HG03196 (cell line): ENCODE data around the gene TTLL9.
A peak's percentile ranks its signal among the peaks of the same experiment; 100 is the strongest.
"Not testable (repeated sequence)": the region's sequence is repeated elsewhere in the genome, so short reads cannot be mapped to it uniquely, and the experiment has no call there.

ENCODE experiments used
- ATAC-seq: cut with Tn5 transposase; IDR thresholded peaks from one replicate; pipeline ENCODE4 v1.9.1; 2021; ENCODE audit not compliant: unreplicated experiment

The TTLL9 gene

GRCh38 chr20:31869942-31870725 lies at the start of gene TTLL9, which contains the start of gene DUSP15:
Gene TTLL9, plus strand, starts transcription at chr20:31870634. Its CDS starts 493 bp downstream, at chr20:31871127.
Gene DUSP15, minus strand, starts transcription at chr20:31870527. Its CDS starts 190 bp downstream, at chr20:31870337.
- no peak for ATAC-seq

GRCh38 chr20:31821427-31821826 lies 49.0 kb upstream of the TTLL9 start:
- ATAC-seq, result no peak

DNA sequence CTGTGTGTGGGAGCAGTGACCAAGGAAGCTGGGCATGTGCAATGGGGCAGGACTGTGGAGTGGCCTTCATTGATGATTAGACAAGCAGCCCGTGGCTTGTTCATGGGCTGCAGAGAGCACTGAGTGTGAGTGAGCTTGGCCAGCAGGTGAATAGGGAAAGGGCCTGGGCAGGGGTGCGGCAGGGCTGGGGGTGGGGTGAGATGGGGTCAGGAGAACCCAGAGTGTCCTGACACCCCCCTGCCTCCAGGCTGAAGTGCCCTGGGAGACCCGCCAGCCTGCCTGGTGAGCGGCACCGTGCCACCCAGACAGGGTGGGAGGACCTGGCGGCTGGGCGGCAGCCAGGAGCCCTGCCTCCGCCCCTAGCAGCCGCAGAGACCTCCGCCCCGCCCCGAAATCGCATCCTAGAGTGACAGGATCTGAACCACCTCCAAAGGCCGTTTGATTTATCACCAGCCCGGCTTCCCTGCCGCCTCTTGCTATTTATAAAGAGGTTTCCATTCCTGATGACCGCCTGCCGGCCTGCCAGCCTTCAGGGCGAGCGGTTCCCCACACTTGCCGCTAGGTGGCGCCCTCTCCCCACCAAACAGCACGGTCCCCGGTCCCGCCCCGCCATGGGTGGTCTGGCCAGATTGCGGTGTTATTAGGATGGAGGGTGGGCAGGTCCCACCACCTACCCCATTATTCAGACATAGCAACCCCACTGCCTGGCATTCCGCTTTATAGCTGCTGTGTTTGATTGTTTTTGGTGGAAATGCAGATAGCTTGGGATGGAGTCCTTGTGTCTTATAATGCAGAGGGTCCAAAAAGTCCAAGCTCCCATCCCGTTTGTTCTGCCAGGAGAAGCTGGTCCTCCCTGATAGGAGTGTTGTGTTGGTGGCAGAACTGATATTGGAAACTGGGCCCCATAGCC lies 47.8 kb upstream of the TTLL9 start:
- peak; percentile 63 for ATAC-seq

DNA sequence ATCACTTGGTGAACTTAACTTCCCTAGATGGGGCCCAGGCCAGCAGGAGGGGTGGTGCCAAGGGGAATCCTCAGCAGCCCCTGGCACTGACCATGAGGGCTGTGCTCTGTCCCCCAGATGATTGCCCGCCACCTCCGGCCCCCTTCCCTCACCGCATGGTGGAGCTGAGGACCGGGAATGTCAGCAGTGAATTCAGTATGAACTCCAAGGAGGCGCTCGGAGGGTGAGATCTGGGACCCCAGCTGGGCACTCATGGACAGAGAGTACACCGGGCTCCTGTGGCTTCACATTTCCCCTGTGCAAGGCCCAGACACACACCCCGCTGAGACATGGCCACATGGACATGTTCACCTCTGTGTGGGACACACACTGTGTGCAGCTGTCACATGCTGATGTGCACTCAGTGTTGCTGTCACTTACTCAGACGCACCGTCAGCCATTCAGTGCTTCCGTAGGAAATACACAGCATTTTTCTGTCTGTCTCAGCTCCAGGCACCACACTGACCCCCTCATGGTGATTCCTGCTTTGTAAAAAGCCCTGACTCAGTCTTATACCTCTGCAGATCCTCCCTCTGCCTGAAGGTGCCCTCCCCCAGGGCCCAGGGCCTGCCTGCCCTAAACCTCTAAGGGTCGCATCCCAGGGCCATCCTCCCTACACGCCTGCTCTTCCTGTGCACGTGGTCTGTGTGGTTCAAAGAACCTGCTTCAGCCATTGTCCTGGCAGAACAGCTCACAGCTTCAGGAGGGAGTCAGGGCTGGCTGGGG lies 46.9 kb upstream of the TTLL9 start:
- ATAC-seq, result no peak

DNA sequence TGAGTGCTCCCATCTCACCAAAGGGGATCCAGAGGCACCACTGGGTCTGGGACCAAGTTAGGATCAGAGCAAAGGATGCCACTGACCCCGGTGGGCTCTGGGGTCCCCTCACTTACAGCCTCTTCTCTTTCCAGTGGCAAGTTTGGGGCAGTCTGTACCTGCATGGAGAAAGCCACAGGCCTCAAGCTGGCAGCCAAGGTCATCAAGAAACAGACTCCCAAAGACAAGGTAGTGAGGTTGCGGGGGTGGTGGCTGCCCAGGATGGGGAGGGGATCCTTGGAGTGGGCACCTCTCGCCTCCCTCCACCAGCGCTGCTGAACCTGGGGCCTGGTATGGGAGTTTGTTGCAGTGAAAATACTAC lies 46.3 kb upstream of the TTLL9 start:
- no peak for ATAC-seq

- ATAC-seq, result no peak
Observed at GRCh38 chr20:31824554-31825313, 45.7 kb upstream of the TTLL9 start.

DNA sequence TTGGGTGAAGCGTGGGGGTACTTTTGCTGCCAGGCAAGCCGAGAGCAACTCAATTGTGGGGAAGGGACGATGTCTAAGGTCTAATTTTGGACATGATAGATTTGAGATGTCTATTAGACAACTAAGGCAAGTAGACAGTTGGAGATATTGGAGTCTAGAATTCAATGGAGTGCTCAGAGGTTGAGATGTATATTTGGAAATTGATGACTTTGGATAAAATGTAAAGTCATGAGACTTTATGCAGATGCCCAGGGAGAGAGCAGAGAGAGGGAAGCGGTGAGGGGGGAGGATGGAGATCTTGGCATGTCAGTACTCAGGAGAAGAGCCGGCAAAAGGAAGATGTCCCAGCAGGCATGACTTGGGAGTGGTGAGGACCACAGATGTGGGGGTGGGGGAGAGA lies 44.4 kb upstream of the TTLL9 start:
- no peak for ATAC-seq

DNA sequence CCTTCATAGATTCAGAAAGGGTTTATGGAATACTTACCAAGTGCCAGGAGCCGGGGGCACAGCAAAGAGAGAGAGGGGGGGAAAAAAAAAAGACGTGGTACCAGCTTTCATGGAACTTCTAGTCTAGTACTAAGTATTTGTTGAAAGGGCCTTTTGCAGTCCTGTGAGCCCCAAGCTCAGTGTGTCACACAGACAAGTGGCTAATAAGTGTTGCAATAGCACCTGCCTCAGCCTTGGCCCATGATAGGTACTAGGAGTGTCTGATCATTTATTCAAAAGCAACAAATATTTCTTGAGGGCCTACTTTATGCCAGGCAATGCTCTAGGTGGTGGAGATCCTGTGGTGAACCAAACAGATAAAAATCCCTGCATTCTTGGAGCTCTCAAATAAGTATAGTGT lies 43.4 kb upstream of the TTLL9 start:
- no peak for ATAC-seq

GRCh38 chr20:31828016-31828415 lies 42.4 kb upstream of the TTLL9 start:
- not testable (repeated sequence) for ATAC-seq

DNA sequence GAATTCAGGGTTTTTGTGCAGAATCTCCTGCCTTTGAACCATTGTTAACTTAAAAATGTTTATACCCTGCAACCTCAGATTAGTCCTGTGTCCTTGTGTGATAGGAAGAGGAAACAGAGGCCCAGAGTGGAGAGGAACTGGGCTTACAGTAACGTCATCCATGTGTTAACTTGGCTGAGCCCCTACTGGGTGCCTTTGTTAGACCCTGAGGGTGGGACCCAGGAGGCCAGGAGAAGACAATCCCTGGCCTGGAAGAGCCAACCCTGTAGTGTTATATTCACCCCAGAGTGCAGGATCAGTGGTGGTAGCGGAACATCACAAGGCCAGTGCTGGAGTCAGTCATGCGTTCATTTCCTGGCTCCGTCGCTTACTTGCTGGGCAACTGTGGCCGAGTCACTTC lies 40.7 kb upstream of the TTLL9 start:
- ATAC-seq, result no peak

DNA sequence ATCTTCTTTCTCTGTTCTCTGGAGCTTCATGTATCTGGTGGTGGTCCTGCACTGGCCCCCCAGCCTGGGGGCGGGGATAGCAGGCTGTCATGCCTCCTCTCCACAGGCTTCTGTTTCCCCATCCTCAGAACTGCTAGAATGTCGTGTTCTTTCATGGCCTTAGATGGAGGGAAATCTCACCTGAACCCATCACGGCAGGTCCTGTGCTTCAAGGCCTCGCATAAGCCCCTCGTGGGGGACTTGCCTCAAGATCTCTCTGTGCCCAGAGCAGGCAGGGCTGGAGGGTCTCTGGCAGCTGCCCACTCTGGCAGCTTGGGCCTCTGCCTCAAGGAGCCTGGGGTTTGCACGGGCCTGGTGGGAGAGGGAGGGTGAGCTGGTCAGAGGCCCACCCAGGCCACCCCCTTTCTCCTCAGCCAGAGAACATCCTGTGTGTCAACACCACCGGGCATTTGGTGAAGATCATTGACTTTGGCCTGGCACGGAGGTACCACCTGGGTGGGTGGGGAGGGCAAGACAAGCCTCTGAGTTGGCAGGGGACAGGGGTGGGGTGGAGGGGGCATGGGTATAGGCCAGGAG lies 39.9 kb upstream of the TTLL9 start:
- ATAC-seq, result no peak

DNA sequence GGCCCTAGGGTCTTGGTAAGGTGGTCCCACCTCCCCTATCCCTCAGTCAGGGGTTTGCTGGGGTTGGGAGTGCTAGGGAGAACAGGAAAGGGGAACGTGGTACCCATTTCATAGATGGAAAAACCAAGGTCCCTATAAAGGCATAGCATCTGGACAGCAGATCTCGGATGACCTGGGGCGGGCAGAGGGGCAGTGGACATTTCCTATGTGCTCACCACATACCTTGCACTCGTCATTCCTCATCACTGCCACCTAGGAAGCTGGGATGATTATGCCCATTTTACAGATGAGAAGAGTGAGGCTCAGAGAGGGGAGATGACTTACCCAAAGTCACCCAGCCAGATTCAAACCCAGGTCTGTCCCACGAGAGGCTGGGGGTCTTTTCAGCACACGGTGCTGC lies 39.2 kb upstream of the TTLL9 start:
- ATAC-seq, result no peak

DNA sequence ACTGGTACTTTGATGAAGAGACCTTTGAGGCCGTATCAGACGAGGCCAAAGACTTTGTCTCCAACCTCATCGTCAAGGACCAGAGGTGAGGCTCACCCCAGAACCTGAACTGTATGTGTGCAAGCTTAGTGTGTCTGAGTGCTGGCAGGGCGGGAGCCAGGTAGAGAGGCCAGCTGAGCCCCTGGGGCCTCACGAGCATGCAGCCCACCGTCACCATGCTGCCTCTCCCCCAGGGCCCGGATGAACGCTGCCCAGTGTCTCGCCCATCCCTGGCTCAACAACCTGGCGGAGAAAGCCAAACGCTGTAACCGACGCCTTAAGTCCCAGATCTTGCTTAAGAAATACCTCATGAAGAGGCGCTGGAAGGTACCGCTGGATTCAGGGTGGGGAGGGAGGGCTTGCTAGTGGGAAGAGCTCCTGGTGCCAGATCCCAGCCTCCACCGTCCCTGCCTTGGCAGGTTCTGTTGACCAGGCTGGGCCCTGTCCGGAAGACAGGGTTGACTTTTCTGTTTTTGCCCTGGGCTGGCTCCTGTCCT lies 38.6 kb upstream of the TTLL9 start:
- no peak for ATAC-seq

- ATAC-seq, result no peak
Observed at GRCh38 chr20:31833130-31833930, 37.1 kb upstream of the TTLL9 start.

DNA sequence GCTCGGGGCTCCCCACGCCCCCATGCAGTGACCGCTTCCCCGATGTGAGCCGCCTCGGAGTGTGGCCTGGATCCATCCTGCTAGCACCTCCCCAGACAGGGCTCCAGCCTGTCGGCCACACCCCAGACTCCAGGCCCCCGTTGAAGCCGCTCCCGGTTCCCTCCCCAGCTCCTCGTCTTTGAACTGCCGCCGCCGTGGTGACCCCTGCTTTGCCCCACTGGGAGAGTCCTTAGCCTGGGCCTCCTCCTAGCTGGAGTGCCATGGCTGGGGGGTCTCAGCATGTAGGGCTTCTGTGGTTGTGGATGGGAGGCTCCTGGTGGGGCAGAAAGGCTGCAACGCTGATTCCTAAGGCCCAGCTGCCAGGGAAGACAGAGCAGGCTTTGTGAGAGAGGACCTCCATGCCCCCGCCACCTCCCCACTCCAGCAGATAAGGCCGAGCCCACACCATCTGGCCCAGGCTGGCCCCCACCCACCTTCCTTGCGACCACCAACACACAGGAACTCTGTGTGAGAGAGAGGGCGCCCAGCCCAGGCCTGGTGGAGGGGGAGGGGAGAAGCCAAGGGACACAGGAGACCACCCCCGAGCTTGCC lies 36.4 kb upstream of the TTLL9 start:
- ATAC-seq, result no peak

DNA sequence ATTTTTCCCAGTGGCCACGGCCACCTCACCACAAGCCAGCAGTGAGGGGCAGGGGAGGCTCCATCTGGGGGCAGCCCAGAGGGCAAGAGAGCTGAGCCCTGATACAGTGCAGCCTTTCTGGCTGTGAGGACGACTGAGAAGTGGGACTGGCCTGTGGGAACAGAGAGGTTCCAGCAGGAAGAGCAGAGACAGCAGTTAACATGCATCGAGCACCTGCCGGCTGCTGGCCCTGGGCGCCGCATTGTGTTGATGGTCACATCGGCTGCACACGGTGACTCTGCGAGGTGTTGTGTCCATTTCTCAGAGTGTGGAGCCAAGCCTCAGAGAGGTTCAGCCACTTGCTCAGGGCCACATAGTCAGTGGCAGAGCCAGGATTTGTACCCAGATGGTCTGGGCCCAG lies 34.9 kb upstream of the TTLL9 start:
- ATAC-seq, result no peak

DNA sequence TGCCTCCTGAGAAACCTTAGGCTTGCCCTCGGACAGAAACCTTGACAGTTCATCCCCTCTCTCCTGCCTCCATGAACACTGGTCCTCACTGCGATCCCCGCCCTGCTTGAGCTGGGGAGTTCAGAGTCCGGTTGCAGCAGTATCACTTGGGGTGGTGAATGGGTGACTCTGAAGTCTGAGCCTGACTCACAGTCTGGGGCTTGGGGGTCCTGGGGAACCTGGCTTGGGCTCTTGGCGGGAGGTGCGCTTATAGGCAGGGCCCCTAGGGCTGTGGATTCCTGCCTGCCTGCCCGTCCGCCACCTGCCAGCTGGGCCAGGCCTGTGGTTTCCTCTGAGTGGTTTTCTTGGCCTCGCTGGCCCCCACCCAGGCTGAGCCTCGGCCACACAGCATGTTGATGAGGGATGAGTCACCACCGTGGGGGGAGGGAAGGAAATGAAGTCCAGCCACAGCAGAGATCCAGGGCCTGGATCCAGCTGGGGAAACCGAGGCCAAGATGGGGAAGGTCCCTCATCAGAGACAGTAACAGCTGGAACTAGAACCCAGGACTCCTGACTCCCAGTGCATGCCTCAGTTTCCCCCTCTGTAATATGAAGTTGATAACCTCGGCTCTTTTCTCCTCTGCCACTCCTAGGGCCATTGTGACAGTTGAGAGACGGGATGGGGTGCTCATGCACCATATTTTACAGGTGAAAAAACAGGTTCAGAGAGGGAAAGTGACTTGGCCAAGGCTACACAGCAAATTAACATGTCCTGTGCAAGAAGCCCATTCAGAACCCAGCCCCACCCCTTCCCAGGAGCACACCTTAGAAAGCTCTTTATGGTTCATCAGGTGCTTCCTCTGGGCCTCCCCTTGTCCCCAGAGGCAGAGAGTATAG lies 34.2 kb upstream of the TTLL9 start:
- ATAC-seq, result peak; percentile 63
